GM19438 (cell line): ENCODE data around the gene SYNE1.

Source experiments
- ATAC-seq: cut with Tn5 transposase; IDR thresholded peaks from one replicate; pipeline ENCODE4 v1.9.1; 2021; ENCODE audit warnings: low read depth; ENCODE audit not compliant: unreplicated experiment

SYNE1 gene

GRCh38 chr6:152119831-152120230, 517.3 kb downstream of the SYNE1 start:
- no peak for ATAC-seq

- no peak for ATAC-seq
Observed at GRCh38 chr6:152118678-152119077, 518.5 kb downstream of the SYNE1 start.

- no peak for ATAC-seq
Observed at GRCh38 chr6:152118224-152118623, 518.9 kb downstream of the SYNE1 start.

- peak; percentile 83 for ATAC-seq
Observed at GRCh38 chr6:152117156-152118133, 519.7 kb downstream of the SYNE1 start.

- no peak for ATAC-seq
Observed at GRCh38 chr6:152112491-152113261, 524.5 kb downstream of the SYNE1 start.

GRCh38 chr6:152110886-152111820, 526.0 kb downstream of the SYNE1 start:
- ATAC-seq: no peak

- no peak for ATAC-seq
Observed at GRCh38 chr6:152107973-152108372, 529.2 kb downstream of the SYNE1 start.

- no peak for ATAC-seq
Observed at GRCh38 chr6:152100183-152100618, 537.0 kb downstream of the SYNE1 start.

- ATAC-seq: no peak
Observed at GRCh38 chr6:152099446-152100182, 537.5 kb downstream of the SYNE1 start.

GRCh38 chr6:152098683-152099082, 538.5 kb downstream of the SYNE1 start:
- no peak for ATAC-seq

- no peak for ATAC-seq
Observed at GRCh38 chr6:152096863-152097496, 540.2 kb downstream of the SYNE1 start.

- ATAC-seq: no peak
Observed at GRCh38 chr6:152094992-152095592, 542.1 kb downstream of the SYNE1 start.

- ATAC-seq: no peak
Observed at GRCh38 chr6:152094276-152094675, 542.9 kb downstream of the SYNE1 start.

GRCh38 chr6:152093711-152094110, 543.5 kb downstream of the SYNE1 start:
- no peak for ATAC-seq

GRCh38 chr6:152091851-152092341, 545.3 kb downstream of the SYNE1 start:
- no peak for ATAC-seq

- ATAC-seq: no peak
Observed at GRCh38 chr6:152091201-152091600, 546.0 kb downstream of the SYNE1 start.

GRCh38 chr6:152089992-152090391, 547.2 kb downstream of the SYNE1 start:
- ATAC-seq: no peak

GRCh38 chr6:152087701-152088100, 549.5 kb downstream of the SYNE1 start:
- ATAC-seq: no peak

GRCh38 chr6:152087096-152087495, 550.1 kb downstream of the SYNE1 start:
- no peak for ATAC-seq
